H1 (cell line): ENCODE data around the gene OR2AG2. TPM values are rescaled to one million over a fixed set of nuclear protein-coding genes. Genes with fewer than 3 reads are reported as not detected.

Experiments used
- BCL11A ChIP-seq, 2 experiments: IDR thresholded peaks; one replicate each; pipeline ENCODE4 v1.6.1; 2011; ENCODE audit warnings: low read depth in 2 of 2, low read length in 2 of 2, mild to moderate bottlenecking in 2 of 2
- CBX5 ChIP-seq: fragments of 300-800, 300-1000 bp; sonication (generic); IDR thresholded peaks from 2 replicates; pipeline ENCODE4 v1.7.1; 2016; ENCODE audit warnings: antibody characterized with exemption, low read length, low read depth
- CREB1 ChIP-seq: IDR thresholded peaks from 2 replicates; pipeline ENCODE4 v1.6.1; 2012; ENCODE audit warnings: inconsistent platforms
- JUN ChIP-seq: IDR thresholded peaks from 2 replicates; pipeline ENCODE4 v1.6.1; 2011; ENCODE audit warnings: low read depth, mild to moderate bottlenecking, improper control_type of control experiment, low read length
- JUND ChIP-seq: IDR thresholded peaks from 2 replicates; pipeline ENCODE4 v1.6.1; 2011; ENCODE audit warnings: mild to moderate bottlenecking, improper control_type of control experiment, low read length
- USF2 ChIP-seq: IDR thresholded peaks from 2 replicates; pipeline ENCODE4 v1.6.1; 2011; ENCODE audit warnings: low read length, improper control_type of control experiment
- ZNF274 ChIP-seq: IDR thresholded peaks from 2 replicates; pipeline ENCODE4 v1.7.0; 2012; ENCODE audit warnings: low read length, borderline replicate concordance; ENCODE audit errors: extremely low read depth
- polyA plus RNA-seq, 7 experiments: library from polyadenylated mRNA; depleted of rRNA in 3 of 7; stranded (reverse) in 5 of 7; unstranded in 2 of 7; fragments of >200 nt in 5 of 7; fragments of 200-250 nt in 2 of 7; gene quantifications; 1 replicate in 5 of 7; 2 replicates in 1 of 7; 4 replicates in 1 of 7; pipeline versions ENCODE4 v1.2.1 to v1.2.3, GENCODE V29; 2011 to 2013; ENCODE audit warnings: missing spikeins in 2 of 7, mixed read lengths in 2 of 7
- total RNA-seq: library from RNA; stranded (reverse); fragmentation: NEBNext Ultra II Directional; extraction: Animal tissue kit (Norgen Biotek cat#: 25700); gene quantifications from 2 replicates; pipeline ENCODE4 v1.2.1, GENCODE V29; 2021

The OR2AG2 gene
- total and polyA plus RNA-seq, 2 of the 8 experiments (the other 6 are each of a cell fraction or from before 2014, with no cell fraction given): 0.22 to 0.74 TPM

GRCh38 chr11:6745465-6746015 lies 26.2 kb downstream of the OR2AG2 start (continued):
- no peak for TF ChIP-seq USF2
- TF ChIP-seq ZNF274: no peak
- no peak for TF ChIP-seq JUN
- no peak for TF ChIP-seq CBX5
- TF ChIP-seq JUND: no peak
- no peak for TF ChIP-seq BCL11A (IDR thresholded peaks at IDR 0.05; ENCODE audit: low read depth in 2 of 2, low read length in 2 of 2)
- no peak for TF ChIP-seq CREB1
